ENCODE measurements around the gene PLA2G4B. TPM values are rescaled to one million over a fixed set of nuclear protein-coding genes. Genes with fewer than 3 reads are reported as not detected.
A peak's percentile ranks its signal among the peaks of the same experiment; 100 is the strongest.

Gene PLA2G4B
- total RNA-seq, 1 experiment from 2014 or later: 0.36 TPM

- DNase-seq (ENCODE audit: low read depth): peak; percentile 42
Measured at GRCh38 chr15:41809121-41809520, 29.5 kb upstream of the PLA2G4B start.

DNA sequence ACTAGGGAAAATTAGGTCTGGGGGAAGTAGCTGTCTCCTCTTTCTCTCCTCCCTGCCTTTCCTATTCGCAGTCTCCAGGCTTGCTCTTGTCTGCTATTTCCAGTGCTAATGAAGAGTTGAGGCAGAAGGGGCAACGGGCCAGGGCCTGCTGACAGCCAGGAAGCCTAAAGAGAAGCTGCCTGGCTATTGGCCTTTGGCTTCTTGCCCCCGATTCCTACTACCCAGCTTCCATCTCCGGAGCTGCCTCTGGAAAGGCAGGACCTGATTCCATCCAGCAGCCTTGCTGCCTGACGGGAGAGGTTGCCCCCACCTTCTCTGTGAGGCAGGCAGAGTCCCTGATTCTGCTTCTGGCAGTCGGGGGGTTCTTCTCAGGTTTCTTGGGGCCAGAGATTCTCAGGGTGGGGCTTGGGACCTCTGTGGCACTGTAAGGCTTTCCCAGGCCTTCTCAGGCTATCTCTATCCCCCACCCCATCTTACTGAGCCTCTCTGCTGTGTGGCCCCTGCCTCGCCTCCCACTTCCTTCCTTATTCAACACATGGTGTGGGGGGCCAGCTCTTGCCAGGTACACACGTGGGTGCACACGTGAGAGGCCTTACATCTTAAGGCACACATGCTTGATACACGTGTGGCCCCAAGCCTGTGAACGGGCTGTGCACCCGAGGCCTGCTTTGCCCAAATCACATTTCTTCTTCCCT lies 29.0 kb upstream of the PLA2G4B start:
- DNase-seq (ENCODE audit: low read depth): no peak

DNA sequence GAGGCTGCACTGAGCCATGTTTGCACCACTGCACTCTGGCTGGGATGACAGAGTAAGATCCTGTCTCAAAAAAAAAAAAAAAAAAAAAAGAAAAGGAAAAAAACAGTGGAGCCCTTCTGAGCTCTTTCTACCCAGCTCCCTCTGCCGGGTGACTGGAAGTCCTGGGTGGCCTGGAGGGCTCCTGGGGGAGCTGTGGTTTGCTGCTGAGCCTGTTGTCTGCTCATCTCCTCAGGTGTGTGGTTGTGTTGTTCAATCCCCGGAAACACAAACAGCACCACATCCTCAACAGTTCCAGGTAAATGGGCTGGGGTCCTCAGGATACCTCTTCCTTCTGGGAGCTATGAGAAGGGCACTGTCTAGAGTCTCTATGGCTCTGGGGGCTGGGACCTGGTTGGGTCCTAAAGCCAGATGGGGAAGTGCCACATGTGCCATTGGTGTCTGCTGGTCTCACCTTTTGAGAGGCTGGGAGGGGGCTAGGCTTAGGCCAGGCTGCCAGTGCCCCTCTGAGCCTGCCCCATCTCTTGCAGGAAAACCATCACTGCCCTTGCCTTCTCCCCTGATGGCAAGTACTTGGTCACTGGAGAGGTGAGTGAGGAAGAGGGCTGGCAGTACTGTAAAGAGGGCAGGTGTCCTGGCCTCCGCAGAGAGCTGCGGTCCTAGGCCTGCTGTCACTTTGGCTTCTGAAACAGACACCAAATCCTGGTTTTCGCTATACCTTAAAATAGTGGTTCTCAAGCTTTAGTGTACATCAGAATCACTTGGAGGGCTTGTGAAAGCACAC lies 27.8 kb upstream of the PLA2G4B start:
- DNase-seq (ENCODE audit: low read depth): no peak

DNA sequence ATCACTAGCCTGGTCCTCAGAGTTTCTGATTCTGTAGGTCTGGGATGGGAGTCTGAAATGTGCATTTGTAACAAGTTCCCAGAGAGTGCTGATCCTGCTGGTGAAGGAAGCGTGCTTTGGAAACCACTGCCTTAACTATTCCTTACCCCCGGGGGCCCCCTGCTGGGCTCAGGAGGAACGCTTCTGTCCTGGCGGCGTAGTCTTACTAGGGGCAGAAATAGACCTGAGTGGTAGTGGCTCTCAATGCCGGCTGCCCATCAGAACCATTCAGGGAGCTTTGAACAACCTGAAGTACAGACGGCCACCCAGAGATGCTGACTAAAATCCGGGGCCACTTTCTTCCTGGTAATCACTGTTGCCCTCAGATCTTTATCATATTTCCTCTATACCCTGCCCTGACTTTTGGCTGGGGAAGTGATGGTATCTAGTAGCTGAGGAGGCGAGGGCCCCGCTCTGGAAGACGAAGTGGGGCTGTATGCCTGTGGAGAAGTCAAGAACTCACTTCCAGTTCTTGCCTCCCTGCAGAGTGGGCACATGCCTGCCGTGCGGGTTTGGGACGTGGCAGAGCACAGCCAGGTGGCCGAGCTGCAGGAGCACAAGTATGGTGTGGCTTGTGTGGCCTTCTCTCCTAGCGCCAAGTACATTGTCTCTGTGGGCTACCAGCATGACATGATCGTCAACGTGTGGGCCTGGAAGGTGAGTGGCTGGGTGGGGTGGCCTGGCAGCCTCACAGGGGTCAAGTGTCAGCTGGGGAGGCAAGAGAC lies 27.0 kb upstream of the PLA2G4B start:
- peak; percentile 75 for DNase-seq (ENCODE audit: low read depth)

- no peak for DNase-seq (ENCODE audit: low read depth)
Measured at GRCh38 chr15:41812820-41813375, 25.7 kb upstream of the PLA2G4B start.

DNA sequence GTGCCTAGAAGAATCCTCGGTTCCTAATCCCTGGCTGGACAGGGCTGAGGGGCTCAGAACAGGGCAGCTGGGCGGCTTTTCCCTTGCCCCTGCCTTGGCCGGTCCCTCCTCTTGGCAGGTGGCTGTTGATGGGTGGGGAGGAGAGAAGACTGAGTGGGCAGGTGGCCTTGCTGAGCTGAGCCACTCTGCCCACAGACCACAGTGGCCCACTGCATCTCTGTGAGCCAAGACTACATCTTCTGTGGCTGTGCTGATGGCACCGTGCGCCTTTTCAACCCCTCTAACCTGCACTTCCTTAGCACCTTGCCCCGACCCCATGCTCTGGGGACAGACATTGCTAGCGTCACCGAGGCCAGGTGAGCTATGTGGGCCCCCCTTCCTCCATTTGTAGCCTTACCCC lies 25.2 kb upstream of the PLA2G4B start:
- DNase-seq (ENCODE audit: low read depth): no peak

DNA sequence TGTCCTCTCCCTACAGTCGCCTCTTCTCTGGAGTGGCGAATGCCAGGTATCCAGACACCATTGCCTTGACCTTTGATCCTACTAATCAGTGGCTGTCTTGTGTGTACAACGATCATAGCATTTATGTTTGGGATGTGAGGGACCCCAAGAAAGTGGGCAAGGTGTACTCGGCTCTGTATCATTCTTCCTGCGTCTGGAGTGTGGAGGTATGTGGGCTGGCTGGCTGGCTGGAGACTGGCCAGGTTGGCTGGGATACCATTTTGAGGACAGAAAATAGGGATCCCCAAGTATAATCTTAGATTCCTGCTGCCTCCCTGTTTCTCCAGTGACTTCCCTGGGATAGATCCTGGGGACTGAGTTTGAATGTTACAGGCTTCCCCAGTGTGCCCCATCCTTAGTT lies 24.1 kb upstream of the PLA2G4B start:
- no peak for DNase-seq (ENCODE audit: low read depth)

GRCh38 chr15:41816788-41817187 lies 21.9 kb upstream of the PLA2G4B start:
- DNase-seq (ENCODE audit: low read depth): no peak

GRCh38 chr15:41817327-41817726 lies 21.3 kb upstream of the PLA2G4B start:
- DNase-seq (ENCODE audit: low read depth): no peak

DNA sequence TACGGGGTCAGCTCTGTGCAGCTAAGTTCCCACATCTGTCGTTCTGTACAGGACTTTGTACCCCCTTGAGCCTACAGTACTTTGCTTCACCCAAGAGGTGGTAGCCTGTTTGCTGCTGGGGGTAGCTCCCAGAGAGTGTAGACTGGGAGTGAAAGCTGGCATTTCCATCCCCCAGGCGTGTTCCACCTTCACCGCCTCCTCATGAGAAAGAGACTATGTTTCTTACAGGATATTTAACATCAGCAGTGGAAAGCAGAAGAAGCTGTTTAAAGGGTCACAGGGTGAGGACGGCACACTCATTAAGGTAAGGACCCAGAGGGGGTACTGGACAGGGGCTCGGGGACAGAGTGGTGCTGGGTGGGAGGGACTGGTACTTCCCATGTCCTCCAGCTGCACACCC lies 20.9 kb upstream of the PLA2G4B start:
- no peak for DNase-seq (ENCODE audit: low read depth)

GRCh38 chr15:41819455-41820050 lies 19.1 kb upstream of the PLA2G4B start:
- DNase-seq (ENCODE audit: low read depth): no peak

DNA sequence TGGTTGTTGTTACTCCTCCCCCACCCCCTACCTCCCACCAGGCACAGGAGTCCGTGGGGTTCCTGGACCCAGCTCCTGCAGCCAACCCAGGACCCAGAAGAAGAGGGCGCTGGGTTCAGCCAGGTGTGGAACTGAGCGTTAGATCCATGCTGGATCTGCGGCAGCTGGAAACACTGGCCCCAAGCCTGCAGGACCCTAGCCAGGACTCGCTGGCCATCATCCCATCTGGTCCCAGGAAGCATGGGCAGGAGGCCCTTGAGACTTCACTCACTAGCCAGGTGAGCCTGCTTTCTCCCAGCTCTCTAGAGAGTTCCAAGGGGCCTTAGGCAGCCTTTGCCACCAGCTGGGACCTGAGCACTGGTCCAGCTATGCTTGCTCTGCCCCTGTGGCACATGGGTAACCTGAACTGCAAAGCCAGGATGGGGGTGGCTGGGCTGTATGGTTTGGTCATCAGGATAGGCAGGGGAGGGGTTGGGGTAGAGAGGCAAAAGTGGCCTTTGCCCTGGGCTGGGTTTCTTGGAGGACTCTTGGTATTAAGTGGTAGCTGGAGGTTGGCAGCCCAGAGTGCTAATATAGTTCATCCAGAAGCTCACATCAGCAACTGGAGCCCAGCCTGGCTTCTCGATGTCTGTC lies 17.7 kb upstream of the PLA2G4B start:
- DNase-seq (ENCODE audit: low read depth): no peak

DNA sequence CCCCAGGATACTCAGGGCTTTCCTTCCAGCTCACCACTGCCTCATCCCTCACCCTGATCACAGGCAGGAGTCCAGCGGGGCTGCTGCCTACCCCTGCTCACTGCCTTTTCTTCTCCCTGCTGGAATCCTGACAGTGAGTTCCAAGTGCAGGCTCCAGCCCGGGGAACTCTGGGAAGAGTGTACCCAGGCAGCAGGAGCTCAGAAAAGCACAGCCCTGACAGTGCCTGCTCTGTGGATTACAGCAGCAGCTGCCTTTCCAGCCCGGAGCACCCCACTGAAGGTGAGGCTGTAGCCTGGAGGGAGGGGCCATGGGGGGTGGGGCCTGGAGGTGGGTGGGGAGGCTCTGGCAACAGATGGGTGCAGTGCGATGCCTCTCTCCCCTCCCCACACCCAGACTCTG lies 16.8 kb upstream of the PLA2G4B start:
- DNase-seq (ENCODE audit: low read depth): no peak

DNA sequence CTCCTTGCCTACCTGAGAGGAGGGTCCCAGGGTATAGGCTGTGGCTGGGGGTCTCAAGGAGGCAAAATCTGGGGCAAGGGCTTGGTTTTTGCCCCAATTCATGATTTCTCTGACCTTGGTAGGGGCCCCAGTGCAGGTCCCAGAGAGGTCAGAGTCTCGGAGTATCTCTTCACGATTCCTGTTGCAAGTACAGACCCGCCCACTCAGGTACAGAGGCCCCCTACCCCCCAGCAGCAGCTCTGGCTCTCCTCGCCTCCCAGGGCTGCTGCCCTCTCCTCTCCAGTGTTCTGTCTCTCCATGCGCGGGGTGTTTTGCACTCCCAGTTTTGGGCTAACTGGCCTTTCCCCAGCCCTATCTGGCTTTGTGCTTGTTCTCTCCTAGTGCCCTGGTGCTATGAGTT lies 16.2 kb upstream of the PLA2G4B start:
- DNase-seq (ENCODE audit: low read depth): no peak

DNA sequence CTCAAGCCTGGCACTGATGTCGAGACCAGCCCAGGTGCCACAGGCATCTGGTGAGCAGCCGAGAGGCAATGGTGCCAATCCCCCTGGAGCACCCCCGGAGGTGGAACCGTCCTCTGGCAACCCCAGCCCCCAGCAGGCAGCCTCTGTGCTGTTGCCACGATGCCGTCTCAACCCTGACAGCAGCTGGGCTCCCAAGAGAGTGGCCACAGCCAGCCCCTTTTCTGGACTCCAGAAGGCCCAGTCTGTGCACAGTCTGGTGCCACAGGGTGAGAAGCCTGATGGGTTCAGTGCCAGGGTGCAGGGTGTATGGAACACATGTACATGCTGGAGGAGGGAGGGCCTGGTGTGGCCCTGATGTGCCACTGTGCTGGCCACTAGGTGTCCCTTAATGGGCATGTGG lies 15.7 kb upstream of the PLA2G4B start:
- no peak for DNase-seq (ENCODE audit: low read depth)

GRCh38 chr15:41823502-41823901 lies 15.1 kb upstream of the PLA2G4B start:
- no peak for DNase-seq (ENCODE audit: low read depth)

GRCh38 chr15:41824062-41824745 lies 14.4 kb upstream of the PLA2G4B start:
- no peak for DNase-seq (ENCODE audit: low read depth)

- no peak for DNase-seq (ENCODE audit: low read depth)
Measured at GRCh38 chr15:41825145-41825544, 13.5 kb upstream of the PLA2G4B start.

DNA sequence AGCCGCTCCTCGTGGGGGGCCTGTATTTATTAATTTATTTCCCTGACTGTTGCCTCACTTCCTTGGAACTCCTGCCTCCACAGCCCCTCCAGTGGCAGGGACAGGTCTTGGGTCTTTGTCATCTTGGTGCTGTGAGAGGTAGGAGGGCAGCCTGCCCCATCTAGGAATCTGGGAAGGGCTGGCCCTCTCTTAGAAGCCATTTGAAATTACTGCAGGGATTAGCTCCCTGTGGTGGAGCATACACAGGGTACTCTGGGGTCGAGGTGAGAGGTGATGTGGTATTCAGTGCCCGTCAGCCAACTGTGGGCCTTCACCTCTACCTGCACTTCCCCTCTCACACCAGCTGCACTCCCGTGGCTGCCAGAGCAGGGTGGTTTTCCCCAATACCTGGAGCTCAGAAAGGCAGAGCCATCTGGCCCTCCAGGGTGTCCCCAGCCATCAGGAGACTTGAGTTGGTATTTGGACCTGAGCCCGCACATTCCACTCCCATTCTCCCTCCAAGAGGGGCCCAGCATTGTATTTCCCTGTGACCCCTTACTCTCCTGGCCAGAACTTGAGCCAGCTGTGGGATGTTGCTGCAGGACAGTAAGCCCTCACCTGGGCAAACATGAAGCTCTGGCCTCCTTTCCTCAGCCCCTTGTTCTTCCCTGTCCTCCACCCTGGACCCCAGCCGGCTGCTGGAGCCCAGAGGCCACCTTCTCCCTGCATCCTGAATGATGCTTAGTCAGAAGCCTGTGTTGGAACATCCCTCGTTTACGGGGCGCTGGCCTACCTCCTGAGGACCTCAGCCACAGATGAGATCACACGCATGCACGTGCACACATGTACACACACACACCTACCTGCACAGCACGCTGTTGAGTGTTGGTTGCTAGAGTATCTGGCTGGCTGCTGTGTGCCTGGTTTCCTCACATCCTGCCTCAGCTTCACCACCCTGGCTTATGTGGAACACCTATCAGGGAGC lies 12.8 kb upstream of the PLA2G4B start:
- DNase-seq (ENCODE audit: low read depth): no peak
